H1 (cell line): ENCODE measurements around the gene KLK12. TPM values are rescaled to one million over a fixed set of nuclear protein-coding genes. Genes with fewer than 3 reads are reported as not detected.

Experiments
- CTCF ChIA-PET: fragments of 300-600 bp; sonication (Branson Sonifier 250); formaldehyde crosslinking; loops from one replicate; lab custom pipeline; 2021; ENCODE audit not compliant: partially characterized antibody; lab: Charles Lee
- POLR2A ChIA-PET: fragments of 300-600 bp; sonication (Branson Sonifier 250); formaldehyde crosslinking; loops from one replicate; lab custom pipeline; 2021; ENCODE audit warnings: inconsistent platforms; ENCODE audit not compliant: partially characterized antibody; lab: Charles Lee
- DNase-seq, 2 experiments: peaks; one replicate each; pipeline versions ENCODE4 v3.0.0 to v3.0.0-alpha.2; 2010 to 2022; ENCODE audit warnings: low spot score in 2 of 2, low read depth in 1 of 2, mixed read lengths in 1 of 2
- FAIRE-seq: peaks from 2 replicates; lab custom pipeline; 2011; peaks lifted over from hg19 to GRCh38; lab: Jason Lieb, UNC
- H2AFZ ChIP-seq: 2 replicates; pipeline ENCODE4 v1.8.1; 2012; ENCODE audit warnings: low read length, inconsistent platforms
- H2AK5ac ChIP-seq: 2 replicates; pipeline ENCODE4 v1.6.1; 2013; ENCODE audit warnings: low read depth, low read length
- H2BK120ac ChIP-seq: replicated peaks from 2 replicates; pipeline ENCODE3; 2013; ENCODE audit warnings: low read depth, low read length, inconsistent platforms
- H2BK12ac ChIP-seq: 2 replicates; pipeline ENCODE4 v1.6.1; 2013; ENCODE audit warnings: low read depth, low read length
- H2BK15ac ChIP-seq: 2 replicates; pipeline ENCODE4 v1.6.1; 2013; ENCODE audit warnings: low read length
- H2BK20ac ChIP-seq: 2 replicates; pipeline ENCODE4 v1.6.1; 2013; ENCODE audit warnings: low read length
- H2BK5ac ChIP-seq: 2 replicates; pipeline ENCODE4 v1.6.1; 2013; ENCODE audit warnings: low read depth, low read length
- H3K14ac ChIP-seq: 2 replicates; pipeline ENCODE4 v1.6.1; 2013; ENCODE audit warnings: inconsistent platforms; ENCODE audit not compliant: insufficient read length
- H3K18ac ChIP-seq: 2 replicates; pipeline ENCODE4 v1.6.1; 2013; ENCODE audit warnings: low read length; ENCODE audit errors: extremely low read depth
- H3K23ac ChIP-seq: 2 replicates; pipeline ENCODE4 v1.6.1; 2013; ENCODE audit warnings: inconsistent platforms; ENCODE audit not compliant: insufficient read length
- H3K23me2 ChIP-seq: 2 replicates; pipeline ENCODE4 v1.6.1; 2013; ENCODE audit warnings: low read depth, low read length
- H3K27ac ChIP-seq: 2 replicates; pipeline ENCODE4 v1.6.1; 2011; ENCODE audit warnings: low read depth, low read length, inconsistent platforms
- H3K27me3 ChIP-seq, 4 experiments: replicated peaks in 1 of 4; 1 replicate in 1 of 4; 2 replicates in 3 of 4; pipeline versions ENCODE4 v1.6.1 to v1.8.1; 2011 to 2013; ENCODE audit warnings: low read length in 3 of 4, mild to moderate bottlenecking in 3 of 4, inconsistent platforms in 2 of 4, mixed read lengths in 2 of 4, moderate library complexity in 1 of 4; ENCODE audit not compliant: control insufficient read depth in 3 of 4, insufficient read depth in 3 of 4; ENCODE audit errors: extremely low read depth in 1 of 4
- H3K36me3 ChIP-seq, 4 experiments: 2 replicates each; pipeline versions ENCODE4 v1.6.1 to v1.8.1; 2011 to 2013; ENCODE audit warnings: mild to moderate bottlenecking in 4 of 4, low read length in 3 of 4, moderate library complexity in 2 of 4, control low read depth in 1 of 4, inconsistent platforms in 1 of 4; ENCODE audit not compliant: insufficient read depth in 4 of 4, control insufficient read depth in 2 of 4
- H3K4ac ChIP-seq: replicated peaks from 2 replicates; pipeline ENCODE3; 2013; ENCODE audit warnings: low read length, low read depth, mixed read lengths, inconsistent platforms; ENCODE audit not compliant: insufficient read length
- H3K4me1 ChIP-seq, 4 experiments: replicated peaks in 1 of 4; 1 replicate in 1 of 4; 2 replicates in 3 of 4; pipeline versions ENCODE4 v1.6.1 to v1.8.1; 2011 to 2013; ENCODE audit warnings: low read length in 3 of 4, inconsistent platforms in 2 of 4, mixed read lengths in 1 of 4; ENCODE audit not compliant: insufficient read depth in 4 of 4, control insufficient read depth in 3 of 4
- H3K4me2 ChIP-seq, 2 experiments: 2 replicates each; pipeline versions ENCODE4 v1.6.1 to v1.8.1; 2011 to 2013; ENCODE audit warnings: low read depth in 2 of 2, low read length in 2 of 2, control low read depth in 1 of 2, inconsistent platforms in 1 of 2, mild to moderate bottlenecking in 1 of 2; ENCODE audit not compliant: insufficient read depth in 1 of 2
- H3K4me3 ChIP-seq, 4 experiments: fragments of 200-600, 300-600 bp in 1 of 4; sonication (generic), shearing (Covaris generic), sonication (Bioruptor Twin) in 1 of 4; 2 replicates each; pipeline versions ENCODE4 v1.5.1 to v1.8.1; 2011 to 2016; ENCODE audit warnings: low read length in 4 of 4, low read depth in 3 of 4, control low read depth in 2 of 4, inconsistent platforms in 2 of 4, mild to moderate bottlenecking in 2 of 4, mixed read lengths in 1 of 4, moderate library complexity in 1 of 4; ENCODE audit not compliant: insufficient read depth in 2 of 4; ENCODE audit errors: extremely low read depth in 1 of 4
- H3K56ac ChIP-seq: replicated peaks from 2 replicates; pipeline ENCODE3; 2013; ENCODE audit warnings: low read depth, mild to moderate bottlenecking, mixed read lengths, low read length, inconsistent platforms; ENCODE audit not compliant: insufficient read length
- H3K79me1 ChIP-seq: 2 replicates; pipeline ENCODE4 v1.6.1; 2013; ENCODE audit warnings: low read depth, low read length, control low read depth
- H3K79me2 ChIP-seq, 2 experiments: 2 replicates each; pipeline versions ENCODE4 v1.6.1 to v1.8.1; 2012 to 2013; ENCODE audit warnings: low read length in 2 of 2, mild to moderate bottlenecking in 2 of 2, inconsistent platforms in 1 of 2; ENCODE audit not compliant: insufficient read depth in 2 of 2, control insufficient read depth in 1 of 2
- H3K9ac ChIP-seq, 4 experiments: replicated peaks in 1 of 4; 1 replicate in 1 of 4; 2 replicates in 3 of 4; pipeline versions ENCODE4 v1.6.1 to v1.8.1; 2011 to 2013; ENCODE audit warnings: low read depth in 3 of 4, low read length in 3 of 4, control low read depth in 2 of 4, mild to moderate bottlenecking in 2 of 4, moderate library complexity in 2 of 4, inconsistent platforms in 1 of 4; ENCODE audit errors: extremely low read depth in 1 of 4
- H3K9me3 ChIP-seq, 2 experiments: 2 replicates each; pipeline versions ENCODE4 v1.6.1 to v1.8.1; 2012 to 2013; ENCODE audit warnings: mild to moderate bottlenecking in 2 of 2, moderate library complexity in 2 of 2, control low read depth in 1 of 2, inconsistent platforms in 1 of 2, low read depth in 1 of 2, low read length in 1 of 2, mixed read lengths in 1 of 2; ENCODE audit not compliant: insufficient read depth in 2 of 2
- H4K20me1 ChIP-seq, 2 experiments: replicated peaks in 1 of 2; 2 replicates each; pipeline versions ENCODE3 to v1.8.1; 2011 to 2013; ENCODE audit warnings: inconsistent platforms in 2 of 2, low read length in 2 of 2, mild to moderate bottlenecking in 1 of 2; ENCODE audit not compliant: insufficient read depth in 2 of 2, control insufficient read depth in 1 of 2
- H4K5ac ChIP-seq: 2 replicates; pipeline ENCODE4 v1.6.1; 2013; ENCODE audit warnings: low read length, low read depth, mixed read lengths, inconsistent platforms; ENCODE audit not compliant: insufficient read length
- H4K8ac ChIP-seq: 2 replicates; pipeline ENCODE4 v1.8.0; 2013; ENCODE audit warnings: mild to moderate bottlenecking, moderate library complexity, low read length, inconsistent platforms; ENCODE audit not compliant: insufficient read depth; ENCODE audit errors: extremely low read depth
- H4K91ac ChIP-seq: replicated peaks from 2 replicates; pipeline ENCODE3; 2013; ENCODE audit warnings: low read length, mixed read lengths, inconsistent platforms; ENCODE audit not compliant: insufficient read length
- BCL11A ChIP-seq, 2 experiments: IDR thresholded peaks; one replicate each; pipeline ENCODE4 v1.6.1; 2011; ENCODE audit warnings: low read depth in 2 of 2, low read length in 2 of 2, mild to moderate bottlenecking in 2 of 2
- GTF2F1 ChIP-seq: IDR thresholded peaks from 2 replicates; pipeline ENCODE4 v1.6.1; 2012; ENCODE audit warnings: low read depth, low read length, improper control_type of control experiment, borderline replicate concordance
- WGBS, 2 experiments: shearing (Covaris generic) in 1 of 2; methylation state at CpG; one replicate each; pipeline versions ENCODE4 v1.1.6 to v1.1.7; 2013 to 2015; ENCODE audit warnings: low lambda C conversion rate in 2 of 2, mixed read lengths in 2 of 2, inconsistent platforms in 1 of 2, low coverage in 1 of 2, missing lambda C conversion rate in 1 of 2; ENCODE audit not compliant: insufficient replicate concordance in 2 of 2, insufficient coverage in 1 of 2, insufficient read length in 1 of 2; ENCODE audit errors: extremely low coverage in 1 of 2, missing lambda C conversion rate in 1 of 2; 5-methylcytosine and 5-hydroxymethylcytosine counted together
- polyA plus RNA-seq, 7 experiments: library from polyadenylated mRNA; depleted of rRNA in 3 of 7; stranded (reverse) in 5 of 7; unstranded in 2 of 7; fragments of >200 nt in 5 of 7; fragments of 200-250 nt in 2 of 7; gene quantifications; 1 replicate in 5 of 7; 2 replicates in 1 of 7; 4 replicates in 1 of 7; pipeline versions ENCODE4 v1.2.1 to v1.2.3, GENCODE V29; 2011 to 2013; ENCODE audit warnings: missing spikeins in 2 of 7, mixed read lengths in 2 of 7
- total RNA-seq: library from RNA; stranded (reverse); fragmentation: NEBNext Ultra II Directional; extraction: Animal tissue kit (Norgen Biotek cat#: 25700); gene quantifications from 2 replicates; pipeline ENCODE4 v1.2.1, GENCODE V29; 2021

The KLK12 gene
- total and polyA plus RNA-seq, 2 of the 8 experiments (the other 6 are each of a cell fraction or from before 2014, with no cell fraction given) = 0.24 TPM; not detected in 1

- Histone ChIP-seq H2BK5ac (no peak overlapping the region), H4K91ac (no peak overlapping the region), H2BK120ac (no peak overlapping the region), H2AFZ (no peak overlapping the region), H4K8ac (peak overlapping the region; percentile 16; the same call in 1 of the 2 replicates), H3K79me2 (no peaks in the 10 kb centered on the region), H3K14ac (no peak overlapping the region), H3K4me1 (peaks cover 0 to 11% (median 7%) of the 10 kb centered on the region in 4 experiments; a peak in 5 of 7 replicates), H3K4me3 (no peak overlapping the region), H3K27ac (no peak overlapping the region), H2AK5ac (no peak overlapping the region), H4K20me1 (no peaks in the 10 kb centered on the region), H3K23me2 (no peaks in the 10 kb centered on the region), H3K23ac (no peak overlapping the region), H3K27me3 (no peaks in the 10 kb centered on the region; a peak in 1 of 7 replicates), H3K4ac (no peak overlapping the region), H3K9me3 (no peaks in the 10 kb centered on the region), H3K56ac (no peak overlapping the region), H3K36me3 (no peaks in the 10 kb centered on the region), H2BK20ac (no peak overlapping the region), H3K79me1 (no peaks in the 10 kb centered on the region; the same call in 1 of the 2 replicates), H2BK15ac (no peak overlapping the region), H3K9ac (no peak overlapping the region), H3K4me2 (no peak overlapping the region), H4K5ac (no peak overlapping the region), H2BK12ac (no peak overlapping the region), H3K18ac (no peak overlapping the region)
- DNase-seq (no peak), FAIRE-seq (no peak)
- CTCF ChIA-PET = interaction anchor here (2.4 kb wide), 1 partner anchor 64 kb away, joined by 10 read pairs; no protein-coding TSS in a partner anchor
- WGBS, 2 experiments = 94% methylated on average over 26 of the region's 28 CpGs; no CpG with 5 or more reads in 1 of the 2 experiments
- POLR2A ChIA-PET = no interaction called here
- no peak for TF ChIP-seq BCL11A (IDR thresholded peaks at IDR 0.05; ENCODE audit: low read depth in 2 of 2, low read length in 2 of 2)
- TF ChIP-seq GTF2F1 = no peak
Observed at GRCh38 chr19:51031880-51032225, 2.9 kb downstream of the KLK12 start.
